Measurements from ENCODE around the gene SORBS2.
A peak's percentile ranks its signal among the peaks of the same experiment; 100 is the strongest.

The SORBS2 gene

GRCh38 chr4:185671066-185671465, 140.9 kb downstream of the SORBS2 start:
- no peak for DNase-seq (ENCODE audit: low spot score)

GRCh38 chr4:185669288-185669687, 142.7 kb downstream of the SORBS2 start:
- DNase-seq (ENCODE audit: low spot score), result no peak

GRCh38 chr4:185666156-185666555, 145.8 kb downstream of the SORBS2 start:
- DNase-seq (ENCODE audit: low spot score), result no peak

- no peak for DNase-seq (ENCODE audit: low spot score)
Measured at GRCh38 chr4:185665655-185666054, 146.3 kb downstream of the SORBS2 start.

- DNase-seq (ENCODE audit: low spot score), result no peak
Measured at GRCh38 chr4:185664481-185664880, 147.5 kb downstream of the SORBS2 start.

- no peak for DNase-seq (ENCODE audit: low spot score)
Measured at GRCh38 chr4:185662030-185662778, 149.8 kb downstream of the SORBS2 start.

GRCh38 chr4:185660340-185660739, 151.7 kb downstream of the SORBS2 start:
- no peak for DNase-seq (ENCODE audit: low spot score)

- peak; percentile 8 for DNase-seq (ENCODE audit: low spot score)
Measured at GRCh38 chr4:185657699-185658098, 154.3 kb downstream of the SORBS2 start.

GRCh38 chr4:185657183-185657582, 154.8 kb downstream of the SORBS2 start:
- DNase-seq (ENCODE audit: low spot score), result peak; percentile 35

GRCh38 chr4:185656467-185656931, 155.5 kb downstream of the SORBS2 start:
- peak; percentile 56 for DNase-seq (ENCODE audit: low spot score)

GRCh38 chr4:185654965-185655554, 156.9 kb downstream of the SORBS2 start:
- DNase-seq (ENCODE audit: low spot score), result no peak

GRCh38 chr4:185654311-185654710, 157.7 kb downstream of the SORBS2 start:
- DNase-seq (ENCODE audit: low spot score), result no peak

GRCh38 chr4:185651851-185652250, 160.1 kb downstream of the SORBS2 start:
- no peak for DNase-seq (ENCODE audit: low spot score)

GRCh38 chr4:185651137-185651677, 160.8 kb downstream of the SORBS2 start:
- DNase-seq (ENCODE audit: low spot score), result no peak

- DNase-seq (ENCODE audit: low spot score), result no peak
Measured at GRCh38 chr4:185648631-185649030, 163.4 kb downstream of the SORBS2 start.

GRCh38 chr4:185645403-185645802, 166.6 kb downstream of the SORBS2 start:
- no peak for DNase-seq (ENCODE audit: low spot score)

GRCh38 chr4:185644408-185644807, 167.6 kb downstream of the SORBS2 start:
- DNase-seq (ENCODE audit: low spot score), result no peak

GRCh38 chr4:185642907-185643306, 169.1 kb downstream of the SORBS2 start:
- DNase-seq (ENCODE audit: low spot score), result no peak

GRCh38 chr4:185640811-185641675, 171.0 kb downstream of the SORBS2 start:
- peak; percentile 70 for DNase-seq (ENCODE audit: low spot score)

- no peak for DNase-seq (ENCODE audit: low spot score)
Measured at GRCh38 chr4:185638548-185639301, 173.3 kb downstream of the SORBS2 start.

GRCh38 chr4:185638093-185638492, 173.9 kb downstream of the SORBS2 start:
- DNase-seq (ENCODE audit: low spot score), result no peak
